Sigmoid colon (tissue), 4 donors: Measurements from ENCODE around the gene CLTCL1.

Experiments
- CTCF ChIP-seq, 4 experiments: fragments of 450-650 bp in 3 of 4; fragments of 200-600 bp in 1 of 4; IDR thresholded peaks; one replicate each; pipeline ENCODE4 v1.5.1; 2016 to 2019; ENCODE audit warnings: antibody characterized with exemption in 4 of 4, mild to moderate bottlenecking in 3 of 4, moderate library complexity in 2 of 4
- EP300 ChIP-seq, 4 donors: sonication (generic); formaldehyde crosslinking; IDR thresholded peaks; one replicate each; pipeline ENCODE4 v1.6.1; 2017; ENCODE audit warnings: antibody characterized with exemption in 4 of 4
- POLR2A ChIP-seq, 2 donors: fragments of 450-650 bp; IDR thresholded peaks; one replicate each; pipeline ENCODE4 v1.6.1; 2016; ENCODE audit warnings: antibody characterized with exemption in 2 of 2, mild to moderate bottlenecking in 2 of 2, moderate library complexity in 2 of 2
- POLR2AphosphoS5 ChIP-seq, 4 donors: sonication (generic); formaldehyde crosslinking; IDR thresholded peaks; one replicate each; pipeline ENCODE4 v1.6.1; 2017; ENCODE audit warnings: antibody characterized with exemption in 4 of 4

- TF ChIP-seq EP300 (IDR thresholded peaks at IDR 0.05) (no peak), CTCF (IDR thresholded peaks at IDR 0.05) (no peak), POLR2AphosphoS5 (IDR thresholded peaks at IDR 0.05) (no peak), POLR2A (IDR thresholded peaks at IDR 0.05) (no peak)
Measured at GRCh38 chr22:19182472-19183157, 108.9 kb downstream of the CLTCL1 start.
